Neural cell (in vitro differentiated cells): ENCODE data around the gene ZNF346.

ENCODE experiments used
- CTCF ChIP-seq: fragments of 450-650 bp; IDR thresholded peaks from 2 replicates; pipeline ENCODE4 v1.5.1; 2014; ENCODE audit warnings: antibody characterized with exemption, mild to moderate bottlenecking, moderate library complexity; ENCODE audit not compliant: poor library complexity, severe bottlenecking
- EP300 ChIP-seq: fragments of 450-650 bp; conservative IDR thresholded peaks from 2 replicates; pipeline ENCODE4 v1.6.1; 2014; ENCODE audit warnings: antibody characterized with exemption, mild to moderate bottlenecking, moderate library complexity; ENCODE audit not compliant: poor library complexity, severe bottlenecking
- REST ChIP-seq: IDR thresholded peaks from 2 replicates; pipeline ENCODE4 v1.6.1; 2012; ENCODE audit warnings: borderline replicate concordance
- TAF1 ChIP-seq: IDR thresholded peaks from 2 replicates; pipeline ENCODE4 v1.6.1; 2012; ENCODE audit warnings: low read depth

GRCh38 chr5:177006265-177006972 lies 16.1 kb upstream of the ZNF346 start, which contains the start of gene UIMC1:
- TF ChIP-seq CTCF (no peak), EP300 (peak; percentile 72), TAF1 (peak; percentile 85), REST (peak; percentile 69)
